GM10248 (cell line): ENCODE results near the gene PDE6D.
A peak's percentile ranks its signal among the peaks of the same experiment; 100 is the strongest.

Source experiments
- CTCF ChIA-PET: fragments of 300-600 bp; sonication (Branson Sonifier 250); formaldehyde crosslinking; extraction: SDS; loops from one replicate; lab custom pipeline; 2021; ENCODE audit warnings: antibody characterized with exemption; lab: Yijun Ruan, JAX
- POLR2A ChIA-PET: fragments of 350-650 bp; sonication (Branson Sonifier 250); formaldehyde crosslinking; extraction: SDS; loops from one replicate; lab custom pipeline; 2020; ENCODE audit warnings: antibody characterized with exemption; lab: Yijun Ruan, JAX
- DNase-seq: peaks from one replicate; pipeline ENCODE4 v3.0.0; 2012; ENCODE audit errors: extremely low spot score
- CTCF ChIP-seq: IDR thresholded peaks from 2 replicates; pipeline ENCODE4 v1.5.1; 2012; ENCODE audit warnings: mild to moderate bottlenecking, low read depth; ENCODE audit errors: extremely low read depth, missing control alignments, control extremely low read depth

PDE6D gene

GRCh38 chr2:231786917-231787292 lies 5.8 kb upstream of the PDE6D start:
- CTCF ChIA-PET = interaction anchor here (0.9 to 2.5 kb wide), 2 partner anchors 175 to 185 kb away, joined by 3 to 8 read pairs; no protein-coding TSS in a partner anchor
- DNase-seq = no peak
- no peak for TF ChIP-seq CTCF
- POLR2A ChIA-PET = no interaction called here

- peak; percentile 52 for TF ChIP-seq CTCF
- peak; percentile 86 for DNase-seq
- ChIA-PET CTCF (interaction anchor here (0.7 to 3.0 kb wide), 9 partner anchors 14 to 185 kb away, joined by 3 to 20 read pairs (median 4); no protein-coding TSS in a partner anchor), POLR2A (interaction anchor here (1.0 kb wide), 1 partner anchor 10 kb away, joined by 3 read pairs; no protein-coding TSS in a partner anchor)
Observed at GRCh38 chr2:231786177-231786916, 5.3 kb upstream of the PDE6D start, which contains the start of gene COPS7B. COPS7B (plus strand) TSS chr2:231786445; CDS start chr2:231788571, 2,126 bp downstream.

- POLR2A ChIA-PET = interaction anchor here (1.0 kb wide), 1 partner anchor 10 kb away, joined by 3 read pairs; no protein-coding TSS in a partner anchor
- CTCF ChIA-PET = interaction anchor here (0.7 to 3.0 kb wide), 8 partner anchors 15 to 174 kb away, joined by 3 to 20 read pairs (median 6); no protein-coding TSS in a partner anchor
- no peak for DNase-seq
- TF ChIP-seq CTCF = no peak
Observed at GRCh38 chr2:231785822-231786176, 4.7 kb upstream of the PDE6D start.

GRCh38 chr2:231785413-231785812 lies 4.3 kb upstream of the PDE6D start:
- CTCF ChIA-PET = interaction anchor here (0.7 to 3.0 kb wide), 7 partner anchors 15 to 174 kb away, joined by 3 to 20 read pairs (median 8); no protein-coding TSS in a partner anchor
- TF ChIP-seq CTCF = no peak
- no peak for DNase-seq
- POLR2A ChIA-PET = interaction anchor here (1.0 kb wide), 1 partner anchor 10 kb away, joined by 3 read pairs; no protein-coding TSS in a partner anchor

GRCh38 chr2:231781798-231782726 lies 980 bp upstream of the PDE6D start:
- DNase-seq = peak; percentile 23
- ChIA-PET CTCF (no interaction called here), POLR2A (no interaction called here)
- no peak for TF ChIP-seq CTCF

GRCh38 chr2:231780123-231780908 lies 766 bp downstream of the PDE6D start:
- DNase-seq = peak; percentile 20
- ChIA-PET POLR2A (interaction anchor here (0.6 kb wide), 1 partner anchor 9 kb away, joined by 3 read pairs; no protein-coding TSS in a partner anchor), CTCF (interaction anchor here (0.7 to 3.6 kb wide), 5 partner anchors 10 to 263 kb away, joined by 3 to 11 read pairs (median 3); no protein-coding TSS in a partner anchor)

More at GRCh38 chr2:231780123-231780908, 766 bp downstream of the PDE6D start:
- no peak for TF ChIP-seq CTCF
